ENCODE measurements around the gene KDM2A.

KDM2A gene

DNA sequence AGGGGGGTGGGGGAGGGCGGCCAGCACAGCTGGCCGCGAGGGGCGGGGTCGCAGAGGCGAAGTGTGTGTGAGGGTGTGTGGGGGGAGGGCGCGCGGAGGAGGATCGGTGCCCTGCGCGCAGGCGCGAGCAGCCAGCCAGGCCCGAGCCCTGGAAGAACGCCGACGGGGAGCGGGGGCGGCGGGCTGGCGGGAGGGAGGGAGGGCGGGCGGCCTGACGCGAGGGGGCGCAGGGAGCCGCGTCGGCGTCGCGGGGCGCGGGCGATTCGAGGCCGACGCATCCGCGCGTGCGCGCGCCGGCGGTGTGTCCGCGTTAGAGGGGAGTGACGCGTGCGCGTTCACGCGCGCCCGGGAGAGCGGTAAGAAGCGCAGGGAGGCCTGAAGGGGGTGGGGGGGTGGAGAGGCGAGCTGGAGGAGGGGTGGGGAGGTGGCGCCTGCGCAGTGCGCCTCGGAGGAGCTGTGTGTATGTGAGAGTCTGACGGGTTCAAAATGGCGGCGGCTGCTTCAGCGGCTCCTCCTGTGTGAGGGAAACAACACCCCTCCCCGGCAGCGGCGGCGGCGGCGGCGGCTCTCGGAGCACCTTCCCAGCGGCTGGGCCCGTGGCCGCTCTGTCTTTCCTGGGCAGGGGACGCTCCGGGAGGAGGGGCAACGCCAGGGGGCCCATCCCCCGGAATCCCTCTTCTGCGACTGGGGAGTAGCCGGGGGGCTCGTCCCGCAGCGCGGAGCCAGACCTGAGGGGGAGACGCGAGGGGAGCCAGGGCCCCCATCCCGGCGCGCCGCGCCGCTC lies at the start of gene KDM2A (continued):
- peak; percentile 50; the same call in 1 of the 2 replicates for TF ChIP-seq YY1 (tag by site-specific recombination; IDR thresholded peaks at IDR 0.05)

DNA sequence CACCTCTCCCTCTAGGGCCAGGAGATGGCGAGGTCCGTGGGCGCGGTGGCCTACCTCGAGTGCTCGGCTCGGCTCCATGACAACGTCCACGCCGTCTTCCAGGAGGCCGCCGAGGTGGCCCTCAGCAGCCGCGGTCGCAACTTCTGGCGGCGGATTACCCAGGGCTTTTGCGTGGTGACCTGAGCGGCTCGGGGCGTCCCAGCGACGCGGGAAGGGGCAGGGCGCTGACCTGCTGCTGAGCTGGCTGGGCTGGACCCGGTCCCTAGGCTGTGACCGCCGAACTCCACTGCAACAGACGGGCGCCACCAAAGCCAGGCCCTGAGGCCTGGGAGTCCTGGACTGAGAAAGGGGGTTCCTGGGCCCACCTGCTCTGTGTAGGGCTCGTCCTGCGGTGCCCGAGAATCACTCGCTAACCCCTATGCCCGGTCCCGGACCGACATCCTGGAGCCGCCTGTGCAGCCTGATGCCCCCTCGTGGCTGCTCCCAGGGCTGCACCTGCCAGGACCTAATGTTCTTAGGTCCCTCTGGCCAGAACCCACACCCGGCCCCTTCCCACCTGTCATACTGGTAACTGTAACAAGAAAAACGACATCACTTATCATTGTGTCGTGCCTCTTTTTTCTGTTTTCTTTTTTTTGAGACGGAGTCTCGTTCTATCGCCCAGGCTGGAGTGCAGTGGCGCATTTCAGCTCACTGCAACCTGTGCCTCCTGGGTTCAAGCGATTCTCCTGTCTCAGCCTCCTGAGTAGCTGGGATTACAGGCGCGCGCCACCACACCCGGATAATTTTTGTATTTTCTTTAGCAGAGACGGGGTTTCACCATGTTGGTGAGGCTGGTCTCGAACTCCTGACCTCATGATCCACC lies 47.4 kb upstream of the KDM2A start:
- TF ChIP-seq, protein P1, sequence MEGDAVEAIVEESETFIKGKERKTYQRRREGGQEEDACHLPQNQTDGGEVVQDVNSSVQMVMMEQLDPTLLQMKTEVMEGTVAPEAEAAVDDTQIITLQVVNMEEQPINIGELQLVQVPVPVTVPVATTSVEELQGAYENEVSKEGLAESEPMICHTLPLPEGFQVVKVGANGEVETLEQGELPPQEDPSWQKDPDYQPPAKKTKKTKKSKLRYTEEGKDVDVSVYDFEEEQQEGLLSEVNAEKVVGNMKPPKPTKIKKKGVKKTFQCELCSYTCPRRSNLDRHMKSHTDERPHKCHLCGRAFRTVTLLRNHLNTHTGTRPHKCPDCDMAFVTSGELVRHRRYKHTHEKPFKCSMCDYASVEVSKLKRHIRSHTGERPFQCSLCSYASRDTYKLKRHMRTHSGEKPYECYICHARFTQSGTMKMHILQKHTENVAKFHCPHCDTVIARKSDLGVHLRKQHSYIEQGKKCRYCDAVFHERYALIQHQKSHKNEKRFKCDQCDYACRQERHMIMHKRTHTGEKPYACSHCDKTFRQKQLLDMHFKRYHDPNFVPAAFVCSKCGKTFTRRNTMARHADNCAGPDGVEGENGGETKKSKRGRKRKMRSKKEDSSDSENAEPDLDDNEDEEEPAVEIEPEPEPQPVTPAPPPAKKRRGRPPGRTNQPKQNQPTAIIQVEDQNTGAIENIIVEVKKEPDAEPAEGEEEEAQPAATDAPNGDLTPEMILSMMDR (tag by site-specific recombination; IDR thresholded peaks at IDR 0.05): peak; percentile 34; the same call in 1 of the 2 replicates
- no peak for TF ChIP-seq ZNF530 (tag by site-specific recombination; IDR thresholded peaks at IDR 0.05; ENCODE audit: low read depth)
- TF ChIP-seq SETDB1 (IDR thresholded peaks at IDR 0.05; ENCODE audit: insufficient read length, low read length): no peak
- TF ChIP-seq ZNF335 (tag by site-specific recombination; conservative IDR thresholded peaks at IDR 0.05): no peak
- H3K27ac ChIP-seq (ENCODE audit: extremely low read depth, low read depth, low read length): no peak overlapping the region
- H3K9me3 ChIP-seq (ENCODE audit: control insufficient read depth, insufficient read depth, low read depth, low read length): no peaks in the 10 kb centered on the region
- H3K4me3 ChIP-seq (ENCODE audit: low read depth, low read length): no peak overlapping the region
- H3K4me1 ChIP-seq (ENCODE audit: control insufficient read depth, insufficient read depth, low read length): no peaks in the 10 kb centered on the region
- ChIA-PET CTCF (interaction anchor here (0.6 to 5.8 kb wide), 8 partner anchors 10 to 422 kb away, joined by 3 to 23 read pairs (median 3); partner anchors contain the start of gene RHOD), POLR2A (no interaction called here)
- H3K36me3 ChIP-seq (ENCODE audit: control insufficient read depth in 2 of 2, insufficient read depth in 1 of 2, low read length in 2 of 2): no peaks in the 10 kb centered on the region

DNA sequence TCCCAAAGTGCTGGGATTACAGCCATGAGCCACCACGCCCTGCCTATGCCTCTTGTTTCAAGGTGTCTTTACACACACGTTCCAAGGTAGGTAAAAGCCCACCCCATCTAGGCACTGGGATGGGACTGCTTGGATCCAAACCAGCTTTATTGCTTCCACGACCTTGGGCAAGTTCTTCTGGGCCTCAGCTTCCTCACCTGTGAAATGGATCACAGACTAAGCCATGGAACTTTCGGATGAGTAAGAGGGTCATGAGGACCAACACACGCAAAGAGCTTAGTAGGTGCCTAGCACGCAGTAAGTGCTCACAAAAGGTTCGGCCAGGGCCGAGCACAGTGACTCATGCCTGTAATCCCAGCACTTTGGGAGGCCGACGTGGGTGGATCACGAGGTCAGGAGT lies 46.8 kb upstream of the KDM2A start:
- Histone ChIP-seq H3K4me1 (ENCODE audit: control insufficient read depth, insufficient read depth, low read length) (no peaks in the 10 kb centered on the region), H3K4me3 (ENCODE audit: low read depth, low read length) (no peak overlapping the region), H3K36me3 (ENCODE audit: control insufficient read depth in 2 of 2, insufficient read depth in 1 of 2, low read length in 2 of 2) (no peaks in the 10 kb centered on the region), H3K9me3 (ENCODE audit: control insufficient read depth, insufficient read depth, low read depth, low read length) (no peaks in the 10 kb centered on the region), H3K27ac (ENCODE audit: extremely low read depth, low read depth, low read length) (no peak overlapping the region)
- CTCF ChIA-PET: interaction anchor here (0.7 to 5.8 kb wide), 8 partner anchors 9 to 421 kb away, joined by 3 to 23 read pairs (median 3); partner anchors contain the start of gene RHOD
- no peak for TF ChIP-seq TRIM28 (IDR thresholded peaks at IDR 0.05; ENCODE audit: borderline replicate concordance, low read length)
- TF ChIP-seq ZNF629 (tag by site-specific recombination; IDR thresholded peaks at IDR 0.05): no peak
- no peak for TF ChIP-seq ZNF16 (tag by site-specific recombination; IDR thresholded peaks at IDR 0.05; ENCODE audit: low read depth)
- TF ChIP-seq, protein P1 (tag by site-specific recombination; IDR thresholded peaks at IDR 0.05): no peak
- no peak for TF ChIP-seq ZNF664 (tag by site-specific recombination; IDR thresholded peaks at IDR 0.05)
- TF ChIP-seq ZNF138 (tag by site-specific recombination; IDR thresholded peaks at IDR 0.05; ENCODE audit: borderline replicate concordance): no peak
- no peak for TF ChIP-seq ZBTB20 (tag by site-specific recombination; IDR thresholded peaks at IDR 0.05)
- POLR2A ChIA-PET: no interaction called here

DNA sequence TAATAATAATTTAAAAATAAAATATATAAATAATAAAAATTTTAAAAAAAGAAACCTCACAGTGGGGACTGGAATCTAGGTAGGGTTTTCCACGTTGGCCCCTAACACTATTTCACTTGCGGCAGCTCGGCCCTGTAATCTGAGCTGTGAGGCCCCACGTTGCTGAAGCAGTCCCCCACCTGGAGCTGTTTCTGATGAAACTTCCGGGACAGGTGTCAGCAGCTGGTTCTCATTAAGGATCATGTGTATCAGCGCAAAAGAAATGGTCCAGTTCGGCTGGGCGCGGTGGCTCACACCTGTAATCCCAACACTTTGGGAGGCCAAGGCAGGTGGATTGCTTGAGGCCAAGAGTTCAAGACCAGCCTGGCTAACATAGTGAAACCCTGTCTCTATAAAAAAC lies 45.2 kb upstream of the KDM2A start:
- no peak overlapping the region for H3K4me3 ChIP-seq (ENCODE audit: low read depth, low read length)
- H3K4me1 ChIP-seq (ENCODE audit: control insufficient read depth, insufficient read depth, low read length): no peaks in the 10 kb centered on the region
- ChIA-PET CTCF (interaction anchor here (0.6 to 5.8 kb wide), 8 partner anchors 7 to 191 kb away, joined by 3 to 23 read pairs (median 4); partner anchors contain the start of gene RHOD), POLR2A (interaction anchor here (0.7 to 1.3 kb wide), 2 partner anchors 19 to 395 kb away, joined by 3 to 7 read pairs; no protein-coding TSS in a partner anchor)
- TF ChIP-seq YY2 (tag by site-specific recombination; IDR thresholded peaks at IDR 0.05): no peak
- no peak for TF ChIP-seq ZNF785 (tag by site-specific recombination; IDR thresholded peaks at IDR 0.05)
- TF ChIP-seq ZNF48 (tag by site-specific recombination; IDR thresholded peaks at IDR 0.05): no peak
- TF ChIP-seq, protein P2, sequence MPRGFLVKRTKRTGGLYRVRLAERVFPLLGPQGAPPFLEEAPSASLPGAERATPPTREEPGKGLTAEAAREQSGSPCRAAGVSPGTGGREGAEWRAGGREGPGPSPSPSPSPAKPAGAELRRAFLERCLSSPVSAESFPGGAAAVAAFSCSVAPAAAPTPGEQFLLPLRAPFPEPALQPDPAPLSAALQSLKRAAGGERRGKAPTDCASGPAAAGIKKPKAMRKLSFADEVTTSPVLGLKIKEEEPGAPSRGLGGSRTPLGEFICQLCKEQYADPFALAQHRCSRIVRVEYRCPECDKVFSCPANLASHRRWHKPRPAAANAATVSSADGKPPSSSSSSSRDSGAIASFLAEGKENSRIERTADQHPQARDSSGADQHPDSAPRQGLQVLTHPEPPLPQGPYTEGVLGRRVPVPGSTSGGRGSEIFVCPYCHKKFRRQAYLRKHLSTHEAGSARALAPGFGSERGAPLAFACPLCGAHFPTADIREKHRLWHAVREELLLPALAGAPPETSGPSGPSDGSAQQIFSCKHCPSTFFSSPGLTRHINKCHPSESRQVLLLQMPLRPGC (tag by site-specific recombination; IDR thresholded peaks at IDR 0.05): no peak
- no peak for TF ChIP-seq SCRT2 (tag by site-specific recombination; IDR thresholded peaks at IDR 0.05)
- TF ChIP-seq, protein P3, sequence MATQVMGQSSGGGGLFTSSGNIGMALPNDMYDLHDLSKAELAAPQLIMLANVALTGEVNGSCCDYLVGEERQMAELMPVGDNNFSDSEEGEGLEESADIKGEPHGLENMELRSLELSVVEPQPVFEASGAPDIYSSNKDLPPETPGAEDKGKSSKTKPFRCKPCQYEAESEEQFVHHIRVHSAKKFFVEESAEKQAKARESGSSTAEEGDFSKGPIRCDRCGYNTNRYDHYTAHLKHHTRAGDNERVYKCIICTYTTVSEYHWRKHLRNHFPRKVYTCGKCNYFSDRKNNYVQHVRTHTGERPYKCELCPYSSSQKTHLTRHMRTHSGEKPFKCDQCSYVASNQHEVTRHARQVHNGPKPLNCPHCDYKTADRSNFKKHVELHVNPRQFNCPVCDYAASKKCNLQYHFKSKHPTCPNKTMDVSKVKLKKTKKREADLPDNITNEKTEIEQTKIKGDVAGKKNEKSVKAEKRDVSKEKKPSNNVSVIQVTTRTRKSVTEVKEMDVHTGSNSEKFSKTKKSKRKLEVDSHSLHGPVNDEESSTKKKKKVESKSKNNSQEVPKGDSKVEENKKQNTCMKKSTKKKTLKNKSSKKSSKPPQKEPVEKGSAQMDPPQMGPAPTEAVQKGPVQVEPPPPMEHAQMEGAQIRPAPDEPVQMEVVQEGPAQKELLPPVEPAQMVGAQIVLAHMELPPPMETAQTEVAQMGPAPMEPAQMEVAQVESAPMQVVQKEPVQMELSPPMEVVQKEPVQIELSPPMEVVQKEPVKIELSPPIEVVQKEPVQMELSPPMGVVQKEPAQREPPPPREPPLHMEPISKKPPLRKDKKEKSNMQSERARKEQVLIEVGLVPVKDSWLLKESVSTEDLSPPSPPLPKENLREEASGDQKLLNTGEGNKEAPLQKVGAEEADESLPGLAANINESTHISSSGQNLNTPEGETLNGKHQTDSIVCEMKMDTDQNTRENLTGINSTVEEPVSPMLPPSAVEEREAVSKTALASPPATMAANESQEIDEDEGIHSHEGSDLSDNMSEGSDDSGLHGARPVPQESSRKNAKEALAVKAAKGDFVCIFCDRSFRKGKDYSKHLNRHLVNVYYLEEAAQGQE (tag by site-specific recombination; IDR thresholded peaks at IDR 0.05): no peak
- TF ChIP-seq ZNF791 (tag by site-specific recombination; IDR thresholded peaks at IDR 0.05): no peak
- no peaks in the 10 kb centered on the region for H3K36me3 ChIP-seq (ENCODE audit: control insufficient read depth in 2 of 2, insufficient read depth in 1 of 2, low read length in 2 of 2)
- H3K9me3 ChIP-seq (ENCODE audit: control insufficient read depth, insufficient read depth, low read depth, low read length): no peaks in the 10 kb centered on the region
- no peak overlapping the region for H3K27ac ChIP-seq (ENCODE audit: extremely low read depth, low read depth, low read length)
